Measurements from ENCODE around the gene HBS1L.

The HBS1L gene

DNA sequence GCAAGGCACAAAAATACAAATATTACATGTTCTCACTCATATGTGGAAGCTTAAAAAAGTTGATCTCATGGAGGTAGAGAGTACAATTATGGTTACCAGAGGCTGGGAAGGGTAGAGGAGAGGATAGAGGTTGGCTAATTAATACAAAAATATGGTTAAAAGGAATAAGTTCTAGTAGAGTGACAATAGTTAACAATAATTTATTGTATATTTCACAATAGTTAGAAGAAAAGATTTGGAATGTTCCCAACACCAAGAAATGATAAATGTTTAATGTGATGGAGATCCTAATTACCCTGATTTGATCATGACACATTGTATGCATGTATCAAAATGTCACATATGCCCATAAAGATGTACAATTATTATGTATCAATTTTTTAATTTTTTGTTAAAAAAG lies 106.5 kb downstream of the HBS1L start:
- no peak for DNase-seq

DNA sequence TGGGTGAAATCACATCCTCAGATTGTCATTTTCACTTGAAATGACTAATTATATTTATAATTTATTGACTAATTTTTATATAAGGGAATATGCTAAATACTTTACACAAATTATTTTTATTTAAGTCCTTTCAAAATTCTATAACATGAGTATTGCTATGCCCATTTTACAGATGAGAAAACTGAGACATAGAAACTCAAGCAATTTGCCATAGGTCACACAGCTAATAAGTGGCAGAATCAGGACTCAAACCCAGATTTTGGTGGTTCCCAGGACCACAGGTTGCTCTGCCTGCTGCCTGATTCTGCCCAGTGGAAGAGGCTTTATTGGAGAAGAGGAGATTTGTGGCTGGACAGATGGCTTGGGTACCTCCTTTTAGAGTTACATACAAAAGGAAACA lies 109.6 kb downstream of the HBS1L start:
- no peak for DNase-seq

DNA sequence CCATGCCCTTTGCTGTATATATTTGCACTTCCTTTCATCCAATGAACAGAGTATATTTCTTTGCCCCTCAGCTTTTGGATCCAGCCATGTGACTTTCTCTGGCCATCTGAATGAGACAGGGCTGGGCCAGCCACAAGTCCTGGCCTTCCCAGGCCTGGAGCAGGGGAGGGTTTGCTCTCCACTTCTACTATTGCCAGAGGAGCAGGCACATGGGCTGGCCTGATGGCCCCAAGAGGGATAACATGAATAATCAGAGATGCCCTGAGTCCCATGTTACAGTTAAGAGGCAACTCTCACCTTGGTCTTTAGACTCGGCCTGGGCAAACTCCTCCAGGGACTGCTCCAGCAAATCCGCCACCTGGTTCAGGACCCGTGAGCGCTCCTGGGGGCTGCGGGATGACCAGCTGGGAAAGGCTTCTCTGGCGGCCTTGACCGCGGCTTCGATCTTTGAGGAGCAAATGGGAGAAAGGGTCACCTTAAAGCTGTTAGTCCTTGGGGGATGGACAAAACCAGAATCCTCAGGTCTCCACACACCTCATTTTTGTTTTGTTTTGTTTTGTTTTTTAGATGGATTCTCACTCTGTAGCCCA lies 111.0 kb downstream of the HBS1L start:
- DNase-seq = no peak

DNA sequence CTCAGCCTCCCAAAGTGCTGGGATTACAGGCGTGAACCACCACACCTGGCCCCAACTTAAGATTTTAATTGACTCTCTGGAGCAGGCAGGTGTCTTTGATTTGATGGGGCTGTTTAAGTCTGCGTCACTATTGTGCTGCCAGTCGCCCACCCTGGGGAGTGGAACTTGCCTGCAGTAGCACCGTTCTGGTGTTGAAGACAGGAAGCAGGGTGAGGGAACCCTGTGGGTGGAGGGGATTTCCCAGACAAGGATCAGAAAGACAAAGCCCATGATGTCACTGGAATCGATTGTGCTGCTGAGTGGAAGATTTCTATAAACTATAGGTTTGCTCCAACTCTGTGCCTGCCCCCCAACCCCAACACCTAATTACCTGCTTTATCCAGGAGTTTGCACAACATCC lies 115.7 kb downstream of the HBS1L start:
- DNase-seq = no peak

DNA sequence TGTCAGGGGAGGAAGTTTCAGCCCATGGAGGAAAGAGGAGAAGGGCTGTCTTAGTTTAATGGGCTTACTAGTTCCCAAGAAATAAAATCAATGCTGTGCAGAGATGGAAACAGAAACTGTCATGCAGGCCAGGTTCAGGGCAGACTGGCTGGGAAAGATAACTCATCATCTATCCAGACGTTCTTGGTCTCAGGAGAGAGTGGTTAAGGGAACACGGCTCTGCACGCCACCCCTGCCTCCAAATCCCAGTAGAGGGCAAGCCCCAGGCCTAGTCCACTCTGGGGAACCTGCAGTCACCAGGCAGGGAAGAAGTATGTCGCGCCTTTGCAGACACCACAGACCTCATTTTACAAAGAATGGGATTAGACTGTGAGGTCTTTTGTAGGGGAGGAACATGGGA lies 117.2 kb downstream of the HBS1L start:
- DNase-seq = peak; percentile 27

DNA sequence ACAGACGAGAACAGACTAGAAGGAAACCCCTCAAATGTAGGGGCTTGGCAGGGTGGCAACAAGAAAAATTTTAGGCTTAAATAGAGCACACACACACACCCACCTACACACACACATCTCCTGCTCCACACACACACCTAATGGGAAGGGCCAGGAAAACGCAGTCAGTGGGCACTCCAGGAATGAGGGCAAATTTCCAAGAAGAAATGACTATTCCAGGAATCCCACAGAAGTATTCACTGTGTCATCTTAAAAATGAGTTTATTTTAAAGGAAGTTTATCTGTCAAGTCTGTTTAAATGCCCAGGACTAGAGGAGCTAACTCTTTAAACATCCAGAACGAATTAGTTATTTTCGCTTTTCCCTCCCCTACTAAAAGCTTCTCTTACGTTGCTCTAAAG lies 117.7 kb downstream of the HBS1L start:
- DNase-seq = peak; percentile 83

DNA sequence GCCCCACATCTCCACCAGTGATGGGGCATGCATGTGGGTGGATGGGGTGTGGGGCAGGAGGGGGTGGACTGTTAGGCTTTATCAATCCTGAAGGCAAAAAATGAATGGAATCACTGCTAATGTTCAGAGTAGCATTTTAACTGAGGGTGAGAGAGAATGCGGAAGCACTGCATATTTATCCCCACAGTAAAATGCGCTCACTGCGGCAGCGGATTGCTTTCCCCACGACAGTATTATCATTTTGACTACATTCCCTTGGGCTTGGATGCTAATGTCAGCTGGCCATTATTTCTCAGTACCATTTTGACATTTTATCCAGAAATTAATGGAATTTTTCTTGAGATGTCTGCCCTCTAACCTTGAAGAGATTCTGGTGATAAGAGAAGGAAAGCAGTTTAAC lies 118.1 kb downstream of the HBS1L start:
- DNase-seq = no peak

DNA sequence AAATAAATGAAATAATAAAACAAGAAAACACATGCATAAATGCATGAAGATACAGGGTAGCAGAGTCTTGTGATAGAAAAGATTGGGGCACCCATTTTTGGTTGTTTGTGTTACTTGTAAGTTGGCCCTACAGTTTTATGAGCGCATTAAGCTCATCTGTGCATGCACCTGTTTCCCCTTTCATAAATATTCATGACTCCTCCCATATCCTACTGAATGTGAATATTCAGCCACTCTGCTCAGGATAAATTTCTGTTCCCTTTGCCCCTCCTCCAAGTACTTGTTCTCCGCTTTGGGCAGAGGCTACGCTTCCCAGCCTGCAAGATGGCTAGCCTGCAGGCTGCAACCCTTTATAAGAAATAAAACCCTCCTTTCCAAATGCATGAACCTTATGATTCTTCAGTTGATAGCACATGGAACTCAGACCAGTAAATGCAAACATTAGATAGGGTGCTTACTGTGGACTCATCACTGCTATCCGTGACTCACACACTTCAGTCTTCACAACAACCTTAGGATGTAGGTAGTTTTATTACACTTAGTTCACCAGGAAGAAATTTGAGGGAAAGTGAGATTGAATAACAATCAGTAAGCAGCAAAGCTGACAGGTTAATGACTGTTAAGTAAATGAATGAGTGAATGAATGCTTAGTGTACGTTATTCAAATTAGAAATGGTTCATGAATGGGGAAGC lies 119.7 kb downstream of the HBS1L start:
- peak; percentile 20 for DNase-seq

DNA sequence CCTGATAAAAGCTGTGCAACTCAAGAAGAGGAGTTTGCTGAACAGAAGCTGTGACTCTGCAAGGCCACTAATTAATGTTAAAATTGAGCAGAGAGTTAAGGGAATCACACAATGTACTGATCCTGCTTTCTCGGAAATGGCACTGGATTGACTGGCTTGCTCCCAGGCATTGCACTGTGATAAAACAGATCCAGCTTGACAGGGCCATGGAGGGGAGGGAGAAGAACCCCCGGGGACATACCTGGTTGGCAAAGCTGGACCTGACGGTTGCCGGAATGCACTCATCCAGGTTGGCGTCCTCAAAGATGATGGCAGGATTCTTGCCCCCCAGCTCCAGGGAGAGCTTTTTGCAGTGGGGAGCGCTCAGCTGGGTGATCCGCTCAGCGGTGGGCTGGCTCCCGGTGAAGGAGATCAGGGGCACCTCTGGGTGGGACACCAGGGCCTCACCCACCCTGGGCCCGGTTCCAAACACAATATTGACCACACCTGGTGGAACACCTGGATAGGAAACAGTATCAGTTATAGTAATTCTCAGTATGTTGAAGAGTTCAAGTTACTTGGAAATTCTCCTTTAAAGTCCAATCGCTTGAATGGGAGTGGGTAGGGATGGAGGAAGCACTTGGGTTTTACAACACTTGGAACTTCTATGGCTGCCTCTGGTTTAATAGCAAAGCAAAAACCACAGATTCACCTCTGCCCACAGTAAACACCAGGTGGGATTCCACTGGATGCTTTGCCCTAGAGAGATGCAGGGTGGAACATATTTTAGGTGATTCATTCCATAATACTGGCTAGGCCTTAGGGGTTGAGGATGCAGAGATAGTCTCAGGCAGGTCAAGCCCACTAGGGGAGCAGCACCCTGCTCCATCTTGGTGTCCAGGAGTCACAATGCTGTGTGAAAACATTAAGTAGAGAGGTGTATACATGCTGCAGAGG lies 121.8 kb downstream of the HBS1L start:
- no peak for DNase-seq

DNA sequence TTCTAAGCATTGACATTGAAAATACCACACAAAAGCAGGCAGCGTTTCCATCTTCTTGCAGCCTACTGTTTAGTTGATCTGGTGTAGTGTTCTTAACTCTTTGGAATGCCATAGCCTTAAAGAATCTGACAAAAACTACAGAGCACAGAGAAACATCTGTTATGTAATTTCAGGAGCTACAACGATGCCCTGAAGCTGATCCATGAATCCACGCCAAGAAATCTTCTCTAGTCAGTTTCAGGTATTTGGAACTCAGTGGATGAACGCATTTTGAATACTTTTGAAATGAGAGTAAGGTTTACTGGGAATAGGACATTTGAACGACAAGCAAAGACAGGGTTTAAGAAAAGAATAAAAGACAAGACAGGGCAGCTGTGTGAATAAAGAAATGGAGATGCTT lies 122.5 kb downstream of the HBS1L start:
- no peak for DNase-seq

DNA sequence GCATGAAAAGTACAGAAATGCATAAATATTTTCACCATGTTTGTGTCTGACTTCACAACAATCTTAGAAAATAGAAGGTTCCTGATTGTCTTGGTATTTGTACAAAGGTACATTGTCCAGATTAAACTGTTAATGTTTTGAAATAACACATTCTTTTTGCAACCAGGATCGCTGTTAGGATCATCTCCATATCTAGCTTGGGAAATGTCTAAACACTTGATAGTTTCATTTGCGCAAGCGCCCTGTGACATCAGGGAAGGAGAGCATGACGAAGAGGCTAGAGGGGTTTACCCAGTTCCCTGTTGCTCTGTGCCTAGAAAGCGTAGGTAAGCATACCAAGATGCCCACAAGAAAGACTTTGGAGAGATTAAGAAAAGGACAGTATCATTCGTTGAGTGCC lies 124.2 kb downstream of the HBS1L start:
- DNase-seq = no peak

DNA sequence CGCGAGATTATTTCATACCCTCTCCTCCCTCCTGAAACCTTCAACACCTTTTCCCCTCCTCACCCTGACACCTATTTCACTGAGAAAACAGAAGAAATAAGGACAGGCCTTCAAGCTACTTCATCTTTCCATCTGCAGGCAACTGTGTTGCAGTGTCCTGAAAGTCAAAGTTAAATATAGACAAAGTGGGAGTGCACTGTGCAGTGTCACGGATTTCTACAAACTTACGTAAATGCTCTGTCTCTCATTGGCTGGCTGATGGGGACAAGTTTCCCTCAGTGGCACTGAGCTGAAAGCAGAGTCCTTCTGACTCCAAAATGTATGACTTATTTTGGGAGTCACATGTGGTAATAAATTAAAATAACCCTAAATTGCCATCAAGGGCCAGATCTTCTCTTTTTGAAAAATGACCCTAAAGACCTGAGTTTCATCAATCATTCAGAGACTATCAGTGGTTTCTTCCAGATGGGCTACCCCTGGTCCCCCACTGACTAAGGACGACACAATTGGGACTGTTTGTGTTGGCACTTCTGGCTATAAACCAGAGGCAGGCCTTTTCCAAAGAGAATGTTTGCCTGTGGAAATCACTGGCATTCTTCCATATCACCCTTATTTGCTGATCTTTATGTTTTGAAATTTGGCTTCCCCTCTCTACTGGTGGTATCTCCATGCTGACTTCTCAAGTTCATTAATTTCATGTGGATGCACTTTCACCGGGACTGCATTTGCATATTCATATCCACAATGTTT lies 126.3 kb downstream of the HBS1L start:
- DNase-seq = no peak

DNA sequence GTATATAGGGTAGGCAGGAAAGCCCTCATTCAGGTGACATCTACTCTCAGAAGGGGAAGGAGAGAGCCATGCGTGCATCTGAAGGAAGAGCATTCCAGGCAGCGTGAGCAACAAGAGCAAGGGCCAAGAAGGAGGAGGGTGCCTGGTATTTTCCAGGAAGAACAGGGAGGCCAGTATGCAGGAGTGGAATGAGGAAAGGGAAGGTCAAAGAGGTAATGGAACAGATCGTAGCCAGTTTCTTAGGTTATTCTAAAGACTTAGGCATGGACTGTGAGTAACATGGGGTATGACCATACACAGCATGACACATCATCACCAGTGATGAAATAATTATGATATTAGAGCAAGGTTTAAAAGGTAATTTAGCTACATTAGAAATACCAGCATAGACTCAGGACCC lies 128.8 kb downstream of the HBS1L start:
- DNase-seq = peak; percentile 62

DNA sequence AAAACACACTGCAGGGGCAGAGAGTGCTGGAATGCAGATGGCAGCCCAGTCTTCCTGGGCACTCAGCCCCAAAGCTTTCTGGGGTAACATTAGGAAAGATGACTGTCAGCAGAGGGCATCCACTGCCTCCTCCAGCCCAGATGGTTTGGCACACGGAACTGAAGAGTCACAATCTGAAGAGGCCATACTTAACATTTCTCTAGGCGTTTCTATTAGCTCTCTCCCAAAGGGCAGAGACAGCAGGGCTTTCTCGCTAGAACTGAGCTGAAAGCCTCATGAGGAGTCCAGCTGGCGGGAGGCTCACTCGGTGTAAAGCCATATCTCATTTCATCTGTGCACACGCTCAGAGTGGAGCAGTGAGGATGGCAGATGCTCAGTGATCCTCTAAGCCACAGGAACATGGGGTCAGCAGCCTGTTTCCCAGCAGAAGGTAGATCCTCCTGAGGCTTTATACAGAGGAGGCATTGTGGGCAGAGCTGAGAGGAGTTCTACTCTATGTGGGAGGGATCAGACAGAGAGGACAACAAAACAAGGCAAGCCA lies 132.8 kb downstream of the HBS1L start:
- no peak for DNase-seq

DNA sequence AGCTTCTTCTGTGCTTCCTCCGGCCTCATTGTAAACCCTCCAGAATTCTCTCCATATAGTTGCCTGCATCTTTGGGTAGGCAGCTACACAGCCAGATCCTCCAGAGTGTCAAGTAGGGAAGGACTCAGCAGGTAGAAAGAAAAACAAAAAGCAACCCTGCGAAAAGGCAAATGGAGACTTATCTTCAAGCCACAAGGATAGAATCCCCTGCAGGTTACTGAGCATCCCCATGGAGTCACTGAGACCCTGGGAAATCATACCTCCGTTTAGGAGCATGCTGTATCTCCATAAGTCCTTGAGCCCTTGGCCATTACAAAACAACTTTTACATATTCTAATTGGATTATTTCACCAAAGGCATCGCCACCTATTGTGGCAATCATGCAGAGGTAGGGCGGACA lies 133.3 kb downstream of the HBS1L start:
- no peak for DNase-seq

DNA sequence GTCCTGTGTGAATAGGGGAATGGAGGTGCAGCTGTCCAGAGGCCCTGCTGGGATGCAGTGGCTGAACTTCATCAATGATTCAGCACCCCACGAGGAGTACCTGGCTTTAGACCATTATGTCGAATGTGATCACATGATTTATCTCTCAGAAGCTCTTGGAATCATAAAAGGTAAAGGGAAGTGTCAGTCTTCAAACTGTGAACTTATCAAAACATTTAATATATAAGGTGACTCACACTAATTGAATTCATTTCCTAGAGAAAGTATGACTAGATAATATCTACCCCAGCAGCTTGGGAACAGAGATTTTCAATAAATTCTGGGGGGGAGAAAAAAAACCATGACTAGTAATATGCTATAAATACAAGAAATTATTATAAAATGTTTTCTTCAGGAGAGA lies 134.2 kb downstream of the HBS1L start:
- no peak for DNase-seq

DNA sequence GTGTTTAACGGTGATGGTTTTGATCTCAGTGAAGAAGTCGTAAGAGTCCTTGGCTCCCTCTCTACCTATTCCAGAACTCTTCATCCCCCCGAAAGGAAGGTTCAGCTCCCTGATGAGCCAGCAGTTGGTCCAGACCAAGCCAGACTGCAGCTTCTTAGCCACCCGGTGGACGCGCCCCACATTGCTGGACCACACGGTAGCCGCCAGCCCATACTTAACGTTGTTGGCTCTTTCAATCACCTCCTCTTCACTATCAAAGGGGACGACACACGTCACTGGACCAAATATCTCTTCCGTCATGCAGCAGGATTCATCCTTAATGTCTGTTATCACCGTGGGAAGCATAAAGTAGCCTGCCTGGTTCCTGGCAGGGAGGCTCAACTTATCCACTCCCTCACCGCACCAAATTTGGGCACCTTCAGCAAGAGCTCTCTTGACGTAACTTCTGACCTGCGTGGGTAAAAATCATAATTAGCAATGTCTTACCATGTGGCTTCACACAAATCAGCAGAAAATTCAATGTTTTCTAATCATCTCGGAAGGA lies 136.1 kb downstream of the HBS1L start:
- DNase-seq = no peak

DNA sequence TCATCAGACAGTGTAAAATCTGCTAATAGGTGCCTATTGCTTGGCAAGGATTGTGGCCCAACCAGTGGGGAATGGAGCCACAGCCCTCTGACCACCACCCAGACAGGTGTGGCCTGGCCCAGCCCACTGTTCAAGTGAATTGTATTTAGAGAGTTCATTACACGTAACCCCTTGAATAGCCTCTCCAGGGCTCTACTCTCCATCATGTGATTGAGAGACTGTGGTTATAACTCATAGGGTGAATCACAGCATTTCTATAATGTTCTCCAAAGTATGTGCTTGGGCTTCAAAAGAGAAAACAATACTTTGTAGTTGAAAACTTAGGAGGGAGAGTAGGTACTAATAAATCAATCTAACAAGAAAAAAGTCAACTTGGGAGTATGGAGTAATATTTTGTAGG lies 143.1 kb downstream of the HBS1L start:
- DNase-seq = peak; percentile 82

DNA sequence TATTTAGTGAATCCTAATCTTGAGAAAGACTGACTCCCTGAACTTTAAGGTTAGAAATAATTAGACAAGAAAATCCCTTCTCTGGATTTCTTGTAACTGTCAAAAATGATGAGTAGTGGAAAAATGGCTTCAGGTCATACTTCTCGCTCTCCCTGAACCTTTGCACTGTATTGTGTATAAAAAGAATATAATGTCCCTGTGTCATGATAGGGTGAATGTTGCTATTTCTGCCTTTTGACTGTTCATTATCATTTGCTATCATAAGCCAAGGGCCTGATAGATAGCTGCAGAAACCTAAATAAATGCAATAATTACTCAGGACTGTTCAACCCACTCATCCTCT lies 144.1 kb downstream of the HBS1L start:
- DNase-seq = no peak

Data from fibroblast of skin of right quadriceps (primary cell).